Type B pancreatic cell (in vitro differentiated cells): ENCODE data around the gene DLK1. TPM values are rescaled to one million over a fixed set of nuclear protein-coding genes. Genes with fewer than 3 reads are reported as not detected.

Experiments used
- DNase-seq: peaks from one replicate; pipeline ENCODE4 v3.0.0; 2021; ENCODE audit warnings: mixed read lengths; ENCODE audit not compliant: unreplicated experiment; ENCODE audit errors: extremely low spot score
- H3K27ac Mint-ChIP-seq: 2 replicates; pipeline ENCODE4 v1.8.0; 2021; ENCODE audit warnings: mild to moderate bottlenecking, mixed read lengths
- H3K27me3 Mint-ChIP-seq: 2 replicates; pipeline ENCODE4 v1.8.0; 2021; ENCODE audit warnings: mixed read lengths
- H3K36me3 Mint-ChIP-seq: 2 replicates; pipeline ENCODE4 v1.8.0; 2021; ENCODE audit warnings: mixed read lengths
- H3K4me1 Mint-ChIP-seq: one replicate; pipeline ENCODE4 v1.8.0; 2021; ENCODE audit warnings: mixed read lengths; ENCODE audit not compliant: unreplicated experiment
- H3K4me3 Mint-ChIP-seq: 2 replicates; pipeline ENCODE4 v1.8.0; 2021; ENCODE audit warnings: mild to moderate bottlenecking, mixed read lengths
- H3K9me3 Mint-ChIP-seq: 2 replicates; pipeline ENCODE4 v1.8.0; 2021; ENCODE audit warnings: mixed read lengths
- CTCF ChIP-seq: fragments of 200-600 bp; sonication (generic); conservative IDR thresholded peaks from 2 replicates; pipeline ENCODE4 v1.5.0; 2021; ENCODE audit warnings: antibody characterized with exemption, mild to moderate bottlenecking
- total RNA-seq: library from RNA; stranded (reverse); gene quantifications from 2 replicates; pipeline ENCODE4 v1.2.1, GENCODE V29; 2021; ENCODE audit warnings: low replicate concordance

The DLK1 gene
- total RNA-seq, 1 donor from 2014 or later, result 149 TPM

- Mint-ChIP-seq H3K36me3 (no peaks in the 10 kb centered on the region), H3K4me1 (peaks cover 40% of the 10 kb centered on the region), H3K27ac (no peak overlapping the region), H3K4me3 (no peak overlapping the region), H3K9me3 (no peaks in the 10 kb centered on the region), H3K27me3 (peaks cover 7% of the 10 kb centered on the region)
- DNase-seq, result no peak
- TF ChIP-seq CTCF, result no peak
Measured at GRCh38 chr14:100684154-100684553, 42.5 kb upstream of the DLK1 start.

- TF ChIP-seq CTCF, result no peak
- no peak for DNase-seq
- Mint-ChIP-seq H3K27ac (no peak overlapping the region), H3K9me3 (no peaks in the 10 kb centered on the region), H3K36me3 (no peaks in the 10 kb centered on the region), H3K4me1 (peaks cover 33% of the 10 kb centered on the region), H3K4me3 (no peak overlapping the region), H3K27me3 (peaks cover 9% of the 10 kb centered on the region)
Measured at GRCh38 chr14:100684961-100685360, 41.7 kb upstream of the DLK1 start.

GRCh38 chr14:100686858-100687257 is 39.8 kb upstream of the DLK1 start:
- TF ChIP-seq CTCF, result no peak
- Mint-ChIP-seq H3K36me3 (no peaks in the 10 kb centered on the region), H3K4me3 (no peak overlapping the region), H3K9me3 (no peaks in the 10 kb centered on the region), H3K27ac (no peak overlapping the region), H3K27me3 (peaks cover 18% of the 10 kb centered on the region), H3K4me1 (peaks cover 37% of the 10 kb centered on the region)
- DNase-seq, result no peak

- H3K4me1 Mint-ChIP-seq, result peaks cover 42% of the 10 kb centered on the region
- no peak for DNase-seq
- H3K36me3 Mint-ChIP-seq, result no peaks in the 10 kb centered on the region
- no peak overlapping the region for H3K4me3 Mint-ChIP-seq
- H3K27ac Mint-ChIP-seq, result no peak overlapping the region
- H3K27me3 Mint-ChIP-seq, result peaks cover 22% of the 10 kb centered on the region
- no peaks in the 10 kb centered on the region for H3K9me3 Mint-ChIP-seq
- TF ChIP-seq CTCF, result no peak
Measured at GRCh38 chr14:100687386-100687785, 39.3 kb upstream of the DLK1 start.

- H3K4me3 Mint-ChIP-seq, result no peak overlapping the region
Measured at GRCh38 chr14:100688051-100688450, 38.6 kb upstream of the DLK1 start.

More at GRCh38 chr14:100688051-100688450, 38.6 kb upstream of the DLK1 start:
- no peak for TF ChIP-seq CTCF
- Mint-ChIP-seq H3K4me1 (peaks cover 49% of the 10 kb centered on the region), H3K9me3 (no peaks in the 10 kb centered on the region), H3K27ac (no peak overlapping the region), H3K27me3 (peaks cover 25% of the 10 kb centered on the region), H3K36me3 (no peaks in the 10 kb centered on the region)
- no peak for DNase-seq
